Natural killer cell (primary cell): Measurements from ENCODE around the gene LEMD2. TPM values are rescaled to one million over a fixed set of nuclear protein-coding genes. Genes with fewer than 3 reads are reported as not detected.

ENCODE experiments used
- ATAC-seq, 3 donors: fragments of 150-1000 bp in 2 of 3; fragments of 200-7000 bp in 1 of 3; cut with Tn5 transposase; 1 replicate in 1 of 3; 2 replicates in 2 of 3; pipeline ENCODE4 v1.10.0; 2021; ENCODE audit warnings: mild to moderate bottlenecking in 2 of 3, moderate library complexity in 2 of 3
- DNase-seq, 2 donors: peaks; one replicate each; pipeline versions ENCODE4 v3.0.0 to v3.0.0-alpha.2; 2013 to 2021; ENCODE audit warnings: mixed read lengths in 1 of 2
- H3K27ac ChIP-seq: one replicate; pipeline ENCODE4 v1.5.1; 2013; ENCODE audit warnings: mild to moderate bottlenecking, low read length
- H3K27me3 ChIP-seq: one replicate; pipeline ENCODE4 v1.6.1; 2013; ENCODE audit warnings: low read length; ENCODE audit not compliant: control insufficient read depth, insufficient read depth
- H3K36me3 ChIP-seq: one replicate; pipeline ENCODE4 v1.6.1; 2013; ENCODE audit warnings: low read length; ENCODE audit not compliant: control insufficient read depth, insufficient read depth
- H3K4me1 ChIP-seq: one replicate; pipeline ENCODE4 v1.6.1; 2013; ENCODE audit warnings: low read length; ENCODE audit not compliant: control insufficient read depth, insufficient read depth
- H3K4me3 ChIP-seq: one replicate; pipeline ENCODE4 v1.5.1; 2013; ENCODE audit warnings: low read length
- H3K9me3 ChIP-seq: one replicate; pipeline ENCODE4 v1.6.1; 2013; ENCODE audit warnings: low read length; ENCODE audit not compliant: control insufficient read depth, insufficient read depth
- H3K27ac Mint-ChIP-seq, 2 donors: one replicate each; pipeline ENCODE4 v1.8.0; 2022; ENCODE audit warnings: mild to moderate bottlenecking in 2 of 2, mixed read lengths in 2 of 2, moderate library complexity in 1 of 2
- H3K27me3 Mint-ChIP-seq, 2 donors: one replicate each; pipeline ENCODE4 v1.8.0; 2022; ENCODE audit warnings: low read depth in 2 of 2, mixed read lengths in 2 of 2
- H3K36me3 Mint-ChIP-seq: one replicate; pipeline ENCODE4 v1.8.0; 2022; ENCODE audit warnings: mixed read lengths
- H3K4me1 Mint-ChIP-seq, 2 donors: one replicate each; pipeline ENCODE4 v1.8.0; 2022; ENCODE audit warnings: mixed read lengths in 2 of 2
- H3K4me3 Mint-ChIP-seq: one replicate; pipeline ENCODE4 v1.8.0; 2022; ENCODE audit warnings: mild to moderate bottlenecking, moderate library complexity, mixed read lengths
- H3K9me3 Mint-ChIP-seq, 2 donors: one replicate each; pipeline ENCODE4 v1.8.0; 2022; ENCODE audit warnings: mixed read lengths in 2 of 2
- CTCF ChIP-seq: fragments of 200-600 bp; IDR thresholded peaks from one replicate; pipeline ENCODE4 v1.8.0; 2022; ENCODE audit warnings: antibody characterized with exemption
- WGBS: methylation state at CpG from one replicate; pipeline ENCODE4 v1.1.7; 2013; ENCODE audit warnings: missing lambda C conversion rate; ENCODE audit not compliant: insufficient coverage; 5-methylcytosine and 5-hydroxymethylcytosine counted together
- intact Hi-C: fragments of 100-400 bp; cut with micrococcal nuclease; formaldehyde crosslinking; loops from one replicate; pipeline ENCODE4 v1.14.2; 2022
- total RNA-seq, 4 donors: library from RNA; stranded (reverse); fragments of 120-200 nt in 1 of 4; gene quantifications; one replicate each; pipeline versions ENCODE4 v1.2.3 to v1.2.4, GENCODE V29; 2013 to 2022

The LEMD2 gene
- total RNA-seq, 3 donors from 2014 or later (not counting 1 experiment from before 2014, with no cell fraction given), result 109 to 133 (median 121) TPM

GRCh38 chr6:33774774-33775173, 14.2 kb downstream of the LEMD2 start:
- peaks cover 7% of the 10 kb centered on the region for H3K36me3 Mint-ChIP-seq
- no peak for ATAC-seq
- H3K36me3 ChIP-seq, result peaks cover 69% of the 10 kb centered on the region
- no peak overlapping the region for H3K4me3 Mint-ChIP-seq
- H3K9me3 Mint-ChIP-seq, result no peaks in the 10 kb centered on the region
- peaks cover 8% of the 10 kb centered on the region for H3K4me1 ChIP-seq
- no peak overlapping the region for H3K4me3 ChIP-seq
- TF ChIP-seq CTCF, result no peak
- H3K27ac Mint-ChIP-seq, result no peak overlapping the region
- no peak overlapping the region for H3K27ac ChIP-seq
- H3K27me3 ChIP-seq, result no peaks in the 10 kb centered on the region
- no peaks in the 10 kb centered on the region for H3K27me3 Mint-ChIP-seq
- H3K4me1 Mint-ChIP-seq, result peaks cover 5 to 6% of the 10 kb centered on the region in 2 donors
- WGBS, result 100% methylated on average over 3 of the region's 3 CpGs
- H3K9me3 ChIP-seq, result no peaks in the 10 kb centered on the region
- intact Hi-C loops, result no loop called here
- DNase-seq, result no peak

- TF ChIP-seq CTCF, result no peak
- Mint-ChIP-seq H3K36me3 (peaks cover 7% of the 10 kb centered on the region), H3K9me3 (no peaks in the 10 kb centered on the region), H3K4me3 (no peak overlapping the region), H3K27me3 (peaks cover 0 to 3% of the 10 kb centered on the region in 2 donors), H3K27ac (no peak overlapping the region), H3K4me1 (peaks cover 5 to 6% of the 10 kb centered on the region in 2 donors)
- no peak overlapping the region for H3K4me3 ChIP-seq
- peaks cover 8% of the 10 kb centered on the region for H3K4me1 ChIP-seq
- no peaks in the 10 kb centered on the region for H3K9me3 ChIP-seq
- DNase-seq (no peak), ATAC-seq (no peak)
- H3K27ac ChIP-seq, result no peak overlapping the region
- H3K27me3 ChIP-seq, result no peaks in the 10 kb centered on the region
- intact Hi-C loops, result no loop called here
- peaks cover 51% of the 10 kb centered on the region for H3K36me3 ChIP-seq
- WGBS, result 89% methylated on average over 6 of the region's 6 CpGs
Observed at GRCh38 chr6:33772902-33773472, 15.9 kb downstream of the LEMD2 start.

- no peak overlapping the region for H3K27ac ChIP-seq
- no peaks in the 10 kb centered on the region for H3K27me3 ChIP-seq
- Mint-ChIP-seq H3K36me3 (peaks cover 7% of the 10 kb centered on the region), H3K4me3 (no peak overlapping the region), H3K27ac (no peak overlapping the region), H3K9me3 (no peaks in the 10 kb centered on the region), H3K27me3 (peaks cover 3% of the 10 kb centered on the region in 2 donors), H3K4me1 (peaks cover 5 to 6% of the 10 kb centered on the region in 2 donors)
- no peak for TF ChIP-seq CTCF
- no peak for DNase-seq
- WGBS, result 94% methylated on average over 24 of the region's 24 CpGs
- H3K4me1 ChIP-seq, result peaks cover 8% of the 10 kb centered on the region
- peaks cover 44% of the 10 kb centered on the region for H3K36me3 ChIP-seq
- no peaks in the 10 kb centered on the region for H3K9me3 ChIP-seq
- intact Hi-C loops, result no loop called here
- ATAC-seq, result no peak
- no peak overlapping the region for H3K4me3 ChIP-seq
Observed at GRCh38 chr6:33772082-33772830, 16.7 kb downstream of the LEMD2 start.
